Fibroblast of gingiva (primary cell): ENCODE measurements around the gene GPRC5A.

Experiments used
- DNase-seq: peaks from one replicate; pipeline ENCODE4 v3.0.0-alpha.2; 2011; ENCODE audit warnings: low read depth

Gene GPRC5A

DNA sequence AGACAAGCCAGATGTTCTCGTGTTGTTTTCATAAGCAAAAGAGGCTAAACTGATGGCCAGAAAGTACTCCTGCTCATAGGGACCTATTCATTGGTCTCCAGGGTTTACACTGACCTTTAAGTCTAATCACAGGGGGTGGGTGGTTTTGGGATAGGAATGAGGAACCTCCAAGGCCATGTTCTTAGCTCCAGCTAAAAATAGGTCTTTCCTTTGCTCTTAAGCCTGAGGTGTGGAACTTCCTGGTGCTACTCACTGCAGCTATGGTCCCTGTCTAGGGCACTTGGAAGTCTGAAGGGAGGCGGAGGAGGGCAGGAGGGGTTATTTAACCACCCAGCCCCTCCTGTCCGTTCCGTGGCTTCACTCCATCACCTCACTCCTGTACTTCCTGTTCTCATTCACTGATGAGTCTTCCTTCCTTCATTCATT is 18.6 kb downstream of the GPRC5A start:
- no peak for DNase-seq

DNA sequence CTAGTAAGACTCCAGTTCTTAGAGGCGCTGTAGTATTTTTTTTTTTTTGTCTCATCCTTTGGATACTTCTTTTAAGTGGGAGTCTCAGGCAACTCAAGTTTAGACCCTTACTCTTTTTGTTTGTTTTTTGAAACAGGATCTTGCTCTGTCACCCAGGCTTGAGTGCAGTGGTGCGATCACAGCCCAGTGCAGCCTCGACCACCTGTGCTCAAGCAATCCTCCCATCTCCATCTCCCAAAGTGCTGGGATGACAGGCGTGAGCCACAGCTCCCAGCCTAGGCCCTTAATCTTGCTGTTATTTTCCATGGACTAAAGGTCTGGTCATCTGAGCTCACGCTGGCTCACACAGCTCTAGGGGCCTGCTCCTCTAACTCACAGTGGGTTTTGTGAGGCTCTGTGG is 21.3 kb downstream of the GPRC5A start:
- DNase-seq: no peak

DNA sequence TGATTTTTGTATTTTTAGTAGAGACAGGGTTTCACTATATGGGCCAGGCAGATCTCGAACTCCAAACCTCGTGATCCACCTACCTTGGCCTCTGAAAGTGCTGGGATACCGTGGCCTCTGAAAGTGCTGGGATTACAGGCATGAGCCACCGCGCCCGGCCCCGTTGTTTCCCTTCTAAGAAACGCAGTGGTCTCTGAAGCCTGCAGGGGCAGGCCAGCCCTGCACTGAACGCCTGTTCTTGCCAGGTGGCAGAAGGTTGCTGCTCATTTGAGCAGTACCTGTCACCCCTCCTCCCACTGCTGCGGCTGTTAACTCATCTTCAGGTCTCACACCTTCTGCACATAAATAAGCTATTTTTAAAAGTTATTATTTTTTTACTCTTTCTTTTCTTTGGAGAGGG is 24.3 kb downstream of the GPRC5A start:
- DNase-seq: no peak

DNA sequence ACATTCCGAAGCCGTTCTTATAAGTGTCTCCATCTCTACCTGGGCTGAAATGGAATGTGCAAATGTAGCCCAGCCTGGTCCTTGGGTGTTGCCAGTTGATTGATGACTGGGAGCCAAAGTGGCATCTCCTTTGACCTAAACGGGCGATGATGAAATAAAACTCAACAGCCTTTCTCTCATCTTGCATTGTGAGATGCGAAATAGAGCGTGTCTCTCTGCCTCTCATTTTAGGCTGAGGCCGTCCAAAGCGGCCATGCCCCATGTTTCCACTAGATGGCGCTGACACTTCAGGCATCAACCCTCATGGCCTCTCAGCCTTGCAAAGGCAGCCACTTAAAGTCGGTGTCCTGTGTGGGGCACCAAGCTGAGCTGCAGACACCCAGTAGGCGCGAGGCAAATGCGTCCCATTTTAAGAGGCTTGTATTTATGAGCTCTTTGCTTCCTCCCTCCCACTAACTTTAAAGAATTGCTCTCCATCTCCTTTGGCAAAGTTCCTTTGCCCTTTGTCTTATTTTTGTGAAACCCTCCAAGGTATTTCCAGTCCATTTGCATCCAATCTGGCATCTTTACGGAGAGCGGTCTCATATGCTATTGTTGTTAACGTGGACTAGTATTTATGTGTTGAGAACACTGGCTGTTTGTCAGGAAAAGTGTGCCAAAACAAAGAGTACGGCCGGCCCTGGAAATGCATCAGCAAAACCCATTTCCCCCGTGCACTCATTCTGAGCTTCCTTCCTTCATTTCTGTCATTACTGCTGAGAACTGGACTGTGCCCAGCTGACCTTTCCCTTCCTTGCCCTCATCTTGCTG is 25.0 kb downstream of the GPRC5A start:
- DNase-seq: peak; percentile 81

DNA sequence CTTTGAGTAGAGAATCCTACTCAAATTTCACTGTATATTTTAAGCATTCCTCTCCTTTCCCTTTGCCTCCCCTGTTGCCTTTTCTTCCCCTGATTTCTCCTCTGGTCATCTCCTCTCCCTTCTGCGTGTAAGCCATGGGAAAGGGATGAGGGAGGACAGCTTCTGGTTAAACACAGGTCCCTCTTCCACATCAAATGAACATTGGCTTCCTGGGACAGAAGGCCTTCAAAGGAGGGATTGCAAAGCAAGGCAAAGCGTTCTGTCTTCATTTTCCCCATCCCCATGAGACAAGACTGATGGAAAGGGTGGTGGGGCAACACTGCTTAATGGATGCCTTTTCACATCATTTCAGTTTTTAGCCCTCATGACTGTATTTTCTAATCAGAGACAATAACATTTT is 26.2 kb downstream of the GPRC5A start:
- DNase-seq: no peak

DNA sequence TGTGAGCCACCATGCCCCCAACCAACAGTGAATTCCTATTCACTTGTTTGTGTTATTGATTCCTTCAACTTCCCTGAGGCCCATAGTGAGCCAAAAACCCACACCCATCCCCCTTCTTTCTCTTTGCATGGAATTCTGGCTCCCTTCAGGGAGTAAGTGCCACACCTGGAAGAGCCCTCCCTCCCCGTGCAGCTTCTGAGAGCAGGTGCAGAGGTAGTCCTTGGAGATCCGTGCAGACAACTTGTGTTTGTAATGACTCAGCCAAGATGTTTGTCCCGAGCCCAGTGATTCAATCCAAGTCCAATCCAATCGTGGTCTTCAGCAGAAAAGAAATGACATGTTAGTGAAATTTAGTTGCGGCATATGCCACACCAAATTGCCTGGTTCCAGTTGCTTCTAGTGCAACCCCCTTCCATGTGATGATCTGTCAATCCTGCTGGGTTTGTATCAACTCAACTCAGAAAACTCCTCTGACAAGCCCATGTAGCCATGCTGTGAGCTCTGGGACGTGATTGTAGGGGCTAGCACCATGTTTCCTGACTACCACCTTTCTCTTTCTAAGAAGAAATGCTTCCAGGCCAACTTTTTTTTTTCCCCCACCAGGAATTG is 27.5 kb downstream of the GPRC5A start:
- no peak for DNase-seq

DNA sequence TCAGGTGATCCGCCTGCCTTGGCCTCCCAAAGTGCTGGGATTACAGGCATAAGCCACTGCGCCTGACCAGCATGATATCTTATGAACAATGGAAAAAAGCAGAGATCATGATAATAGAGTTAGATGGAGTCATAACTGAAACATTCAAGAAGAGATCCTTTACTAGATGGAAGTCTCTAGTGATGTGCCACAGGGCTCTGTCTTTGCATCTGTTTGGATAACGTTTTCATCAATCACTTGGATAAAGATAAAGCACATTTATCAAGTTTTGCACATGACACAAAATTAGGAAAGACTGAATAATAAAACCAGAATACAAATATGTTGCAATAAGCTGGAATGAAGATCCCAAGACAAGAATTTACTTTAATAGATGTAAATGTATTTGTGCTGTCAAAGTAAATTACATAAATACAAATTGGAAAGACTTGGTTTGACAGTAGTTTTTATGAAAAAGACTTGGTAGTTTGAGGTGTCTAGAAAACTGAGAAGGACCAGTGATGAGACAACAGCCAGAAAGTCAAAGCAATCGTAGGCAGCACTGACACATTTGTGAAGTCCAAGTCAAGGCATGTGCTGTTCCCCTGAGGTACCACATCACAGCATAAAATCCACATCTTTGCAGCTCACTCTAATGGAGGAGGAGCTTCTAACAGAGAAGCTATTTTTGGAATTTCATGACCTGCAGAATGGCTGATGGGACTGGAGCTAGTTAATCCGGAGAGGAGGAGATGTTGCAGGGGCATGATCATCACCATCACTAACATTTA is 28.5 kb downstream of the GPRC5A start:
- no peak for DNase-seq

DNA sequence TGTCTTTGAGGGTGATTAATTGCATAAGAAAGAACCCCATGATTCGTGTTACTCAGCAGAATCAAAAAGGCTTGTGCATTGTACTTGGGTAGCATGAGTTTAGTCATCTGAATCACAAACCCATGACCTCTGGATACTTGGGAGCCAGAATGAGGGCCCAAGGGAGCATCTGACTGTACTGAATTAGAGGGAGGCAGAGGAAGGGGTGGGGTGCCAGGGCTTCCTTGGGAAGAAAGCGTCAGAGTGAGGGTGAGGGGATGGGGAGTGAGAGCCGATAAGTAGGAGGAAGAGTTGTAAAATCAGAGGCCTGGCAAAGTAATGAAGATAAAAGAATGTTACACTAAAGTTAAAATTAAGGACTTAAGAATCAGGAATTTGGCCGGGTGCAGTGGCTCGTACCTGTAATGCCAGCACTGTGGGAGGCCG is 30.8 kb downstream of the GPRC5A start:
- DNase-seq: peak; percentile 62

DNA sequence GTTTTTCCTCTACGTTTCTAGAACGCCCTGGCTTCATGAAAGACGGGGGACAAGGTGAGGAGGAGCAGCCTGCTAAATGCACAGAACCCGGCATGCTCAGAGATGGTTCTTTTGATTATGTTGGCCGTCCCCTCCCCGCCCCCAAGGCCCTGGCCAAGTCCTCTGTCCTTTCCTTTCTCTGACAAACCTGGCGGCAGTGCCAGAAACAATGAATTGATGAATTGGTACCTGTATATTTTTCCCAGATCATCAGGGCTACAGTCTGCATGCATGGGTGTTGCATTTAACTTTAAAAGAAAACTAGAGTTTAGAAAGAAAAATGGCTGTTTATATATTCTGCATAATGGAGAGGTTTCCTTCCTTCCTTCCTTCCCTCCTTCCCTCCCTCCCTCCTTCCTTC is 31.6 kb downstream of the GPRC5A start:
- no peak for DNase-seq

DNA sequence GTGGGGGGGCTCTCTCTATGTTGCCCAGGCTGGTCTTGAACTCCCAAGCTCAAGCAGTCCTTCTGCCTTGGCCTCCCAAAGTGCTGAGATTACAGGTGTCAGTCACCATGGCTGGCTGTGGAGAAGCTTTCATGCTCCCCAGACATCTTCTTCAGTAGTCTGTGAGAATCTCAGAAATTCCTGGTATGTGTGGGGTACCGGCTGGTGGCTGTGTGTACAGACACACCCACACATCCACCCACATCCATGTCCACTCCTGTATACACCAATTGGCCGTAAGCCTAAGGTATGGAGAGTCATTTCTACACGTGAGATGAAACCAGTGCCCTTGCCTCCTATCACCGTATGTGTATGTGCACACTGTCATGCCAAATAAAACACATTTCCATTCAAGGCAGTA is 32.8 kb downstream of the GPRC5A start:
- no peak for DNase-seq

DNA sequence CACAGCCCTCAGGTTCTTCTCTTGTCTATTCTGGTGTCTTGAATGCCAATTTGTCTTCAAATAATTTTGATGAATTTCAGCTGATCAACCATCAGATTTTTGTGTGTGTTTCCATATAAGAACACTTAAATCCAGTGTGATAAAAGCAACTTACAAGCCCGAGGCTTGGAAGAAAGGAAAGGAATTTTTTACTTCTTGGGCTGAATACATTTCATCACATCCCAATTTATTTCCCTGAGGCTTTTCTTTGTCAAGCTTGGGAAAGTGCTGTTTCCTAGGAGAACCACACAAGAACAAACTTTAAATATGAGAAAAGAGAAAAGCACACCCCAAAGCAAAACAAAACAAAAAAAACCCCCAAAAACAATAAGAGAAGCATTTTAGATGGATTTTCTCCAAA is 34.0 kb downstream of the GPRC5A start:
- peak; percentile 53 for DNase-seq

DNA sequence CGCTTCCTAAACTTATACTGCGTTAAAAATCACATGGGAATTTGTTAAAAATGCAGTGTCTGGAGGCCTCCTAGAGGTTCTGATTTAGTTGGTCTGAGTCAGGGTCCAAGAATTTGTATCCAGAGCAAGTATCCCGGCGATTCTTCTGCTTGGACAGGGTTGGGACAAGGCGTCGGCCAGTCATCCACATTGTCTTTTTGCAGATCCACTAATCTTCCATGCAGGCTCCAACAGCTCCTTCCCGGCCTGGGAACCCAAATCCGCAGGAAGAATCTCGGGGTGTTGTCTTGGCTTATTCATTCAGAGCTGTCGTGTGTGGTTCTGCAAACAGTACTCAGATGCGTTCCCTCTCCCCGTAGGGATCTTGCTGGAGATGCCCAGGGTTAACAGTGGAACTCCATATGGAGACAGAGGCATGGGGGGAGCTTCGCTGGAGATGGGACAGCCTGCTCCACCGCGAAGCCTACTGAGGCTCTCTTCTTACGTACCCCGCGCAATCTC is 35.3 kb downstream of the GPRC5A start:
- no peak for DNase-seq

DNA sequence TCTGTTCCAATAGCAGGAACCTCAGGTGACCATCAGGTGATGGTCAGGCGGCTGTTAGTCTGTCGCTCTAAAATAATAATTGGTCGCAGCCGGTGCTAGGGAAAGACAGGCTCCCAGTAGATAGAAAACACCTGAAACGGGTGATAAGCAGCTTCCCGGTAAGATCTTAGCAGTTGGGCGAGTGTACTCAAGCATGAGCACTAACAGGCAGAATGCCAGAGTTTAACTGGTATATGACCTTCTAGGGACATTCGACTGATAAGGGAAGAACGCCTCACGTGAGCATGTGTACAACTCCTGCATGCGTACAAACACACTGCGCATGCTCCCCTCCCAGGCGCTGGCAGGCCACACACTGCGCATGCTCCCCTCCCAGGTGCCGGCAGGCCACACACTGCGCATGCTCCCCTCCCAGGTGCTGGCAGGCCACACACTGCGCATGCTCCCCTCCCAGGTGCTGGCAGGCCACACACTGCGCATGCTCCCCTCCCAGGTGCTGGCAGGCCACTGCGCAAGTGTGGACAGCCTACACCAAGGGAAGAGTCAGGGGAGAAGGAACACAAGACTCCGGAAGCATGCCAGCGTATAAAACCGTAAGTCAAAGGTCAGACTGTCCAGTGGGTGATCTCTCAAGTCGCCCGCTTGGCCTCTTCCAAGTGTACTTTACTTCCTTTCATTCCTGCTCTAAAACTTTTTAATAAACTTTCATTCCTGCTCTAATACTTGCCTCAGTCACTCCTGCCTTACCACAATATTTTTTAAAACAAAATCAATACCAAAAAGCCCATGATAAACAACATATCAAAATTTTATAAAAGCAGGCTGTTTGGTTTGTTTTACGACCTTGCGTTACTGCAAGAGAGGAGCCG is 36.1 kb downstream of the GPRC5A start:
- DNase-seq: no peak

DNA sequence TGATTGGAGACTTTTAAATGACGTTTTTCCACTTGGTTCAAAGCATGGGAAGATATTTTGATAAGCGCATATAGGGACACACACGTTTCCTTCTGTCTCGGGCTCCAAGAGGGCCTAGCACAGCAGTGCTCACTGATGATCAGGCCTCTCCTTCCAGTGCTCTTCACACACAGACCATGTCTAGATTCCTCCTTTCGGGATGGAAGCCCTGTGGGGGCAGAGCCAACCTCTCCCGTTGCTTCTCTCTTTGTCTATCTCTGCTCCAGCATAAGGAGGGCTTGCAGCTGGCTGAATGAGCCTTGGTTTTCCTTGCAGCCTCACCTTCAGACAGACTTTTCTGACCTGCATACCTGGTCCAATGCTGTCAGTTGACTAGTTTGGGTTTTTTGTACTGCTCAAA is 38.3 kb downstream of the GPRC5A start:
- no peak for DNase-seq

DNA sequence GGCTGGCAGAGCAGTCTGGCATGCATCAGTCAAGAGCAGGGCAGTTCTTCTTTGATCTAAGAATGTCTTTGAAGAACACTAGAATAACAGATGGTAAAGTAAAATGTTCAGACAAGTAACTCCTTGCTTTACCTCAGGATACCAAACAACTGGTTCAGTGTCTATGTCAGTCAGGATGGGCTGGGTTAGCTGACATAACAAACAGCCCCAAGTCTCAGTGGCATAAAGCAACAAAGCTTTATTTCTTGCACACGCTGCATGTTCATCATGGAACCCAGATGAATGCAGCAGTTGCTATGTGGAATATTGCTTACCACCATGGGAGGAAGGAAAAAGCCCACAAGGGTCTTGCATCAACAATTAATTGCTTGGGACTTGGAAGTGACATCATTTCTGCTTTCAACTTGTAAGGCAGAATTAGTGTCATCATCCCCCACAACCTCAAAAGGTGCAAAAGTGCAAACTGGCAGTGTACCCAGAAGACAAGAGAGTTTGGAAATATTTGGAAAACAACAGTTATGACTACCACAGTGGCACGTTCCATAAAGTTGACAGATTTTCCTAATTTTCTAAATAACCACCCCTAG is 39.4 kb downstream of the GPRC5A start:
- DNase-seq: no peak

DNA sequence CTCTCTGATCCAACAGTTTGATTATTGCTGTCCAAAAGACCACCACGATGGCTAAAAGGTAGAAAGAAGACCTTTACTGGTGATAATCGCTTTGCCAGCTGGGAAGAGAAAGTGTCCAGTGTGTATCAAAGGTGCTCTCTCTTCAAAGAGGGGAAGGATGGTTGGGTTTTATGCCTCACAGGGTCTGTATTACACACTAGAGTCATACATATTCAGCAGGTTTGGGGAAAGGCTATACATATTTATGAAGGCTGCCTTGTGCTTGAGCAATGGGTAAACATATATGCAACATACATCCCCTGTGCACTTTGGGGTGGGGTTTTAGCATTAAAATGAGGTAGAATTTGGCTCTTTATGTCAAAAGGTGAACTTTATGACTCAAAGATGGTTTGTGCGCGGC is 42.4 kb downstream of the GPRC5A start:
- DNase-seq: no peak

DNA sequence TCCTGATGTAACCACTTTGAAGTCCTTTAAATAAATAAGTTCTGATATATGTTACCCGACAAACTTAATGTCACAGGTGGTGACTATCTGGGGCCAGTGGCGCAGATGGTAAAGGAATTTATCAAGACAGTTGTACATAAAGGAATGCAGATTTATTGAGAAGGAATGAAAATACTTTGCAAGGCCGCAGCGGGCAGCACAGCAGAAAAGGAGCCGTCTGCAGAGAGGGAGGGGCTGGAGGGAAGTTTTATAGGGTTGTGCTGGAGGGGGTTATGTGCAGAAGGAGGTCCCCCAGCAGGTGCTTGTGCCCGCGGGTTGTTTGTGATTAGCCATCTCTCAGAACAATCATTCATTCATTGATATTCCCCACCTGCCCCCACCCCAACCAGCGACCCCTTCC is 43.2 kb downstream of the GPRC5A start:
- DNase-seq: no peak

DNA sequence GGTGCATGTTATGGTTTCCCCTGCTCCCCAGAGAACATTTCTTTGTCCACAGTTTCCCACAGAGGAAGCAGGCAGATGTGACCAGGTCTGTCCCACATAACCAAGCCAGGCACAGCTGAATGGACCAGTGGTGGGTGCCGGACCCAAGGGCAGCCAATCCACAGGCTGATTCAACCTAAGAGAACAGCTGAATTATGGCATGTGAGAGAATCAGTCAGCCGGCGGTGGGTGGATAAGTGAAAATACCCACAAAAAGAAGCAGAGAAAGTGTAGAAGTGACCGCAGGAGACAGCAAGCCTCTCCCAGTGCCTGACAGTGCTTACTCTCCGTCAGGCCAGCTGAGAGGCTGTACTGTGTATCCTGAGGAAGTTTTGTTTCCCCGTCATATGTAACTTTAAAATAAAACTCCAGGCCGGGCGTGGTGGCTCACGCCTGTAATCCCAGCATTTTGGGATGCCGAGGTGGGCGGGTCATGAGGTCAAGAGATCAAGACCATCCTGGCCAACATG is 45.7 kb downstream of the GPRC5A start:
- no peak for DNase-seq

DNA sequence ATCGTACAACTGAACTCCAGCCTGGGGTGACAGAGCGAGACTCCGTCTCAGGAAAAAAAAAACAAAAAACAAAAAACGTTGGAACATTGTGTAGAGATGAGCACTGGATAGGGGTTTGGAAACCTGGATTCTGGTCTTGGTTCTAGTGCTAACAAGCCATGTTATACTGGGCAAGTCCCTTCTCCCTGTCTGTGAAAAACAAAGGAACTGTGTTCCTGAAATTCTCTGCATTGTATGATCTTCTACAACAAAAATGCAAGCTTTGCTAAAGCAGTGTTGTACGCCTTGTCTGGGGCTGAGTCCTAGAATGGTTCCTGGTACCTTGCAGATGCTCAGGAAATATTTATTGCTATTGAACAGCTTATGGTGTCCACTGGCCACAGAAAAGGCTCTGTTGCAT is 47.2 kb downstream of the GPRC5A start:
- DNase-seq: no peak

DNA sequence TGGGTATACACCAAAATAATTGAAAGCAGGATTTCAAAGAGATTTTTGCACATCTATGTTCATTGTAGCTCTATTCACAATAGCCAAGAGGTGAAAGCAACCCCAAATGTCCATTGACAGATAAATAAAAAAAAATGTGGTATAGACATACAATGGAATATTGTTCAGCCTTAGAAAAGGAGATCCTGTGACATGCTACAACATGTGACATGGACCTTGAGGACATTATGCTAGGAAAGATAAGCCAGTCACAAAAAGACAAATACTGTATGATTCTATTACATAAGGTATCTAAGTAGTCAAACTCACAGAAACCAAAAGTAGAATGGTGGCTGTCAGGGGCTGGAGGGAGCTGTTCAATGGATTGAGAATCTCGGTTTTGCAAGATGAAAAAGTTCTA is 48.5 kb downstream of the GPRC5A start:
- no peak for DNase-seq
